Breast epithelium (tissue), 4 donors: ENCODE results near the gene MEIOB. TPM values are rescaled to one million over a fixed set of nuclear protein-coding genes. Genes with fewer than 3 reads are reported as not detected.
A peak's percentile ranks its signal among the peaks of the same experiment; 100 is the strongest.

ENCODE experiments used
- DNase-seq, 2 donors: peaks; one replicate each; pipeline ENCODE4 v3.0.0-alpha.2; 2019; ENCODE audit warnings: low spot score in 2 of 2
- H3K27ac ChIP-seq, 2 donors: fragments of 200-600 bp; sonication (generic) in 1 of 2; one replicate each; pipeline ENCODE4 v1.5.1; 2016 to 2019; ENCODE audit warnings: mild to moderate bottlenecking in 1 of 2
- H3K27me3 ChIP-seq, 2 donors: fragments of 200-600 bp; sonication (generic) in 1 of 2; one replicate each; pipeline versions ENCODE4 v1.5.1 to v1.6.0; 2017 to 2019; ENCODE audit warnings: control low read depth in 1 of 2, mild to moderate bottlenecking in 1 of 2
- H3K36me3 ChIP-seq: fragments of 200-600 bp; one replicate; pipeline ENCODE4 v1.5.1; 2019
- H3K4me1 ChIP-seq, 2 donors: fragments of 200-600 bp; sonication (generic); one replicate each; pipeline ENCODE4 v1.5.1; 2016 to 2019; ENCODE audit warnings: control low read depth in 1 of 2
- H3K4me3 ChIP-seq, 3 donors: fragments of 200-600 bp; sonication (generic); 1 replicate in 2 of 3; 2 replicates in 1 of 3; pipeline ENCODE4 v1.5.1; 2016 to 2019; ENCODE audit warnings: mild to moderate bottlenecking in 3 of 3, moderate library complexity in 2 of 3
- H3K9me3 ChIP-seq, 2 donors: fragments of 200-600 bp; sonication (generic) in 1 of 2; one replicate each; pipeline ENCODE4 v1.5.1; 2016 to 2019; ENCODE audit warnings: control low read depth in 1 of 2
- POLR2A ChIP-seq: fragments of 450-650 bp; IDR thresholded peaks from one replicate; pipeline ENCODE4 v1.6.1; 2016; ENCODE audit warnings: antibody characterized with exemption, mild to moderate bottlenecking, moderate library complexity
- POLR2AphosphoS5 ChIP-seq, 3 donors: sonication (generic); formaldehyde crosslinking; IDR thresholded peaks; one replicate each; pipeline ENCODE4 v1.6.1; 2017; ENCODE audit warnings: antibody characterized with exemption in 3 of 3
- intact Hi-C: fragments of 100-400 bp; cut with DNase I; formaldehyde crosslinking; loops from one replicate; pipeline ENCODE4 v1.15.1; 2023; ENCODE audit warnings: low total_unique reads
- total RNA-seq, 3 donors: library from RNA; depleted of rRNA; stranded (reverse); fragments of >200 nt; gene quantifications; one replicate each; pipeline ENCODE4 v1.1.0, GENCODE V29; 2016
- TF ChIP-seq, protein P1 (sequence below), 3 donors: fragments of 450-650 bp; IDR thresholded peaks; one replicate each; pipeline ENCODE4 v1.5.1; 2016 to 2017; ENCODE audit warnings: antibody characterized with exemption in 3 of 3, mild to moderate bottlenecking in 3 of 3, moderate library complexity in 3 of 3

MEIOB gene
- total RNA-seq, 3 donors from 2014 or later, result not detected

DNA sequence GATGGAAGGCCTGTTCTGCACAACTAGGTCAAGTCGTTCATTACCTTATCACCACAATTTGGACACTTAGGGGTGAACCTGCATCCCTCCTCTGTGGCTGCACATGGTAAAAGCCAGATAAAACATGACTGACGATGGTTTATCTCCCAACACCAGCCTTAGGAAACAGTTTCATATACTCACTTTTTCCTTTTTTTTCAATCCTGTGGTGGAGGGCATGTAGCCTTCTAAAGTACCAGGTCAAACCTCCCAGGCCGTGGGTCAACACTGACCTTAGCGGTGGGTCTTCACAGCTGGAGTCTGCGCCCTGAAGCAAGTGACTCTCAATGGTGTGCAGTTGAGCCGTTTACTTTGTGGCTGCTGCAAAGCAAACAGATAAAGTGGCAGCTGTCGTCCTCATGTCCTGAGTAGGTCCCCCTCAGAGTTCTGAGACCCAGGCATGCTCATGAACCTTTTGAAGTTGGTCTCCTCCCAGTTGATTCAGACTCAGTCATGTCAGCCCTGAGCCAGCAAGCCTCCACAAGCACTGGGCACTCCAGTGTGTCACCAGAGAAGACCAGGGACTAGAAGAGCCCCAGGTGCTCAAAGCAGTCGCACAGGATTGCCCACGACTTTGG, 39.0 kb downstream of the MEIOB start:
- peaks cover 0 to 9% of the 10 kb centered on the region in 2 donors for H3K4me1 ChIP-seq
- no peak for DNase-seq
- intact Hi-C loops, result no loop called here
- no peak overlapping the region for H3K27ac ChIP-seq
- TF ChIP-seq POLR2AphosphoS5 (IDR thresholded peaks at IDR 0.05) (no peak), POLR2A (no peak)
- TF ChIP-seq, protein P1, sequence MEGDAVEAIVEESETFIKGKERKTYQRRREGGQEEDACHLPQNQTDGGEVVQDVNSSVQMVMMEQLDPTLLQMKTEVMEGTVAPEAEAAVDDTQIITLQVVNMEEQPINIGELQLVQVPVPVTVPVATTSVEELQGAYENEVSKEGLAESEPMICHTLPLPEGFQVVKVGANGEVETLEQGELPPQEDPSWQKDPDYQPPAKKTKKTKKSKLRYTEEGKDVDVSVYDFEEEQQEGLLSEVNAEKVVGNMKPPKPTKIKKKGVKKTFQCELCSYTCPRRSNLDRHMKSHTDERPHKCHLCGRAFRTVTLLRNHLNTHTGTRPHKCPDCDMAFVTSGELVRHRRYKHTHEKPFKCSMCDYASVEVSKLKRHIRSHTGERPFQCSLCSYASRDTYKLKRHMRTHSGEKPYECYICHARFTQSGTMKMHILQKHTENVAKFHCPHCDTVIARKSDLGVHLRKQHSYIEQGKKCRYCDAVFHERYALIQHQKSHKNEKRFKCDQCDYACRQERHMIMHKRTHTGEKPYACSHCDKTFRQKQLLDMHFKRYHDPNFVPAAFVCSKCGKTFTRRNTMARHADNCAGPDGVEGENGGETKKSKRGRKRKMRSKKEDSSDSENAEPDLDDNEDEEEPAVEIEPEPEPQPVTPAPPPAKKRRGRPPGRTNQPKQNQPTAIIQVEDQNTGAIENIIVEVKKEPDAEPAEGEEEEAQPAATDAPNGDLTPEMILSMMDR (IDR thresholded peaks at IDR 0.05), result no peak
- H3K4me3 ChIP-seq, result no peak overlapping the region
- no peaks in the 10 kb centered on the region for H3K36me3 ChIP-seq
- no peaks in the 10 kb centered on the region for H3K9me3 ChIP-seq
- no peaks in the 10 kb centered on the region for H3K27me3 ChIP-seq

DNA sequence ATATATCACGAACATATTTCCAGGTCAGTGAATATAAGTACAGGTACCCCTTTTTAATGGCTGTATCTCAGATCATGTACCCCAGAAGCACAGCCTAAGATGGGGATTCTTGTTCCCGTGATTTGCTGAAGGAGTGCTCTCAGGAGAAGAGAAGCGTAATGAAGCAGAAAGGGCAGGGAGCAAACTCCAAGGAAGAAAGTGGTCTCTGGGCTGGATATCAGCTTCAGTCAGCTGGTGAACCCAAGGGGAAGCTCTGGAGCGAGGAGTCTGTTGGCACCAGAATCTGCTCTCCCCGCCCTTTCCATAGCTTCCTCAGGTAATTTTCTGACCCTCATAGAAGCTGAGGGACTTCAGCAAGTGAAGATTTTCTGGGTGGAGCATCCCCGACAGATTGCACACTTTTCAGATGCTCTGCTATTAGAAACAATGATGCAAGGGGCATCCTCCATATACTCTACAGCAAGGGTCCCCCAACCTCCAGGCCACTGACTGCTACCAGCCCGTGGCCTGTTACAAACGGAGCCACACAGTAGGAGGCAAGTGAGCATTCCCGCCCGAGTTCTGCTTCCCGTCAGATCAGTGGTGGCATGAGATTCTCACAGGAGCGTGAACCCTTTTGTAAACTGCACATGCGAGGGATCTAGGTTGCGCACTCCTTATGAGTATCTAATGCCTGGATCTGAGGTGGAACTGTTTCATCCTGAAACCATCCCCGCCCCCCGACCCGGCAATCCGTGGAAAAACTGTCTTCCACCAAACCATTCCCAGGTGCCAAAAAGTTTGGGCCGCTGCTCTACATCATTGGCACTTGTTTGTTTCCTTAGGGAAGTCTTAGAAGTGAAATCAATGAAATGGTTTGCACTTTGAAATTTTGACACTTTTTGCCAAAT, 40.5 kb downstream of the MEIOB start:
- Histone ChIP-seq H3K27me3 (no peaks in the 10 kb centered on the region), H3K4me3 (no peak overlapping the region), H3K36me3 (no peaks in the 10 kb centered on the region), H3K27ac (no peak overlapping the region), H3K4me1 (peaks cover 0 to 9% of the 10 kb centered on the region in 2 donors), H3K9me3 (no peaks in the 10 kb centered on the region)
- intact Hi-C loops, result no loop called here
- TF ChIP-seq, protein P1 (IDR thresholded peaks at IDR 0.05), result no peak
- TF ChIP-seq POLR2A (no peak), POLR2AphosphoS5 (IDR thresholded peaks at IDR 0.05) (no peak)
- no peak for DNase-seq

- TF ChIP-seq POLR2A (no peak), POLR2AphosphoS5 (IDR thresholded peaks at IDR 0.05) (no peak)
- TF ChIP-seq, protein P1 (IDR thresholded peaks at IDR 0.05), result no peak
- Histone ChIP-seq H3K4me3 (no peak overlapping the region), H3K27ac (no peak overlapping the region), H3K9me3 (no peaks in the 10 kb centered on the region), H3K27me3 (no peaks in the 10 kb centered on the region), H3K36me3 (no peaks in the 10 kb centered on the region), H3K4me1 (peaks cover 0 to 16% of the 10 kb centered on the region in 2 donors)
- intact Hi-C loops, result no loop called here
- no peak for DNase-seq
Measured at GRCh38 chr16:1830213-1830612, 41.8 kb downstream of the MEIOB start.

DNA sequence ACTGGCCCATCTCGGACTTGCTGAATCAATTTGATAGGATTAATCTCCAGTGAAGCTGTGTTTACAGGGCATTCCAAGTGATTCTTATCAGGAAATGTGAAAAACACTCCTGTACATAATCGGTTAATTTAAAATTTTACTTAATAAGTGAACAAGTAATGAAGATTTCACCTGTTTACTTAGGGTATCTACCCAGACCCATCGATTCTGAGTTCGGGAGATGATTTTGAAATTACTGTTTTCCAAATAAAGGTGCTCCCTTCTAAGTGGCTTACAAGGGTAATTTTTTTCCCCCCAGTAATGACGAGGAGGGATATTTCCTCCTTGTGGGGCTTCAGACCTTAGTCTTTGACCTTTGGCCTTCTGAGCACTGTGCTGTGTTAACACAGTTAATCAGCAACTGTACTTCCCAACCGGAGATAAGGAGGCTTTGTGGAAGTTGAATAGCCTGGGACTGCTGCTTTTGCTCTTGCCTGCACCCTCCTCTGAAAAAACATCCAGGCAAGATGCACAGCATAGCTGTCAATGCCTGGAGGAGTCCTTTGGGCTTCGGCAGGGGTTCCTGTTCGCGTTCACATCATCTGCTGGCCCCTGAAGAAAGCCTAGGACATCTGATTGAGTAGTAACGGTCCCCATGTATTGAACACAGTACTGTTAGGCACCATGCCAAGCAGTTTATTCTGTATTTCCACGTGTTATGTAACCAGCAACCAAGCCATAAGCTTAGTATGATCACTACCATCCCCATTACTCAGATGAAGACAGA, 43.1 kb downstream of the MEIOB start:
- no peak overlapping the region for H3K27ac ChIP-seq
- no peaks in the 10 kb centered on the region for H3K9me3 ChIP-seq
- H3K4me3 ChIP-seq, result peak overlapping the region in 1 of 3 donors; percentile 95
- H3K4me1 ChIP-seq, result peaks cover 0 to 18% of the 10 kb centered on the region in 2 donors
- intact Hi-C loops, result no loop called here
- H3K27me3 ChIP-seq, result no peaks in the 10 kb centered on the region
- H3K36me3 ChIP-seq, result no peaks in the 10 kb centered on the region
- DNase-seq, result no peak
- TF ChIP-seq POLR2A (no peak), POLR2AphosphoS5 (IDR thresholded peaks at IDR 0.05) (no peak)
- TF ChIP-seq, protein P1 (IDR thresholded peaks at IDR 0.05), result no peak
